Adrenal gland (tissue), 12 donors: ENCODE data around the gene ETF1. TPM values are rescaled to one million over a fixed set of nuclear protein-coding genes. Genes with fewer than 3 reads are reported as not detected.
A peak's percentile ranks its signal among the peaks of the same experiment; 100 is the strongest.

Experiments
- DNase-seq, 7 donors: peaks; one replicate each; pipeline ENCODE4 v3.0.0-alpha.2; 2019 to 2020
- H3K27ac ChIP-seq, 5 donors: fragments of 200-600 bp; sonication (generic) in 4 of 5; 1 replicate in 3 of 5; 2 replicates in 2 of 5; pipeline versions ENCODE4 v1.5.1 to v1.8.0; 2016 to 2020; ENCODE audit warnings: mild to moderate bottlenecking in 1 of 5
- H3K27me3 ChIP-seq: fragments of 200-600 bp; 2 replicates; pipeline ENCODE4 v1.8.0; 2021
- H3K36me3 ChIP-seq, 2 donors: fragments of 200-600 bp; replicated peaks in 1 of 2; 1 replicate in 1 of 2; 2 replicates in 1 of 2; pipeline versions ENCODE4 v1.5.1 to v1.8.0; 2018 to 2022
- H3K4me1 ChIP-seq, 2 donors: fragments of 200-600 bp; replicated peaks in 1 of 2; 1 replicate in 1 of 2; 2 replicates in 1 of 2; pipeline versions ENCODE4 v1.5.1 to v1.8.0; 2018 to 2021
- H3K4me3 ChIP-seq, 4 donors: fragments of 200-600 bp; sonication (generic) in 3 of 4; one replicate each; pipeline ENCODE4 v1.5.1; 2016 to 2018
- H3K9me3 ChIP-seq, 3 donors: fragments of 200-600 bp; sonication (generic) in 1 of 3; replicated peaks in 1 of 3; 1 replicate in 2 of 3; 2 replicates in 1 of 3; pipeline versions ENCODE4 v1.5.1 to v1.8.0; 2016 to 2021
- POLR2A ChIP-seq, 2 donors: fragments of 450-650 bp; IDR thresholded peaks; one replicate each; pipeline ENCODE4 v1.6.1; 2017; ENCODE audit warnings: antibody characterized with exemption in 2 of 2, mild to moderate bottlenecking in 2 of 2, moderate library complexity in 1 of 2
- WGBS, 4 donors: extraction: QIAGEN DNeasy Blood & Tissue Kit in 2 of 4; methylation state at CpG; one replicate each; pipeline versions ENCODE4 v1.1.5 to v1.1.7; 2013 to 2017; 5-methylcytosine and 5-hydroxymethylcytosine counted together
- intact Hi-C, 2 donors: fragments of 100-400 bp; cut with DNase I; formaldehyde crosslinking; loops; one replicate each; pipeline versions ENCODE4 v1.14.1 to v1.15.0; 2022 to 2023
- polyA plus RNA-seq, 3 donors: library from polyadenylated mRNA; stranded (reverse); fragments of 200-250 nt in 2 of 3; fragments of 350-450 nt in 1 of 3; fragmentation: Illumina TruSeq in 1 of 3; extraction: RNeasy Lipid Tissue Mini Kit (QIAGEN cat#74804) in 1 of 3; gene quantifications; one replicate each; pipeline ENCODE4 v1.2.3, GENCODE V29; 2013 to 2014
- total RNA-seq, 9 donors: library from RNA; depleted of rRNA in 4 of 9; stranded (reverse); fragments of >200 nt in 4 of 9; fragments of 120-200 nt in 1 of 9; fragmentation: NEBNext Ultra II Directional in 1 of 9; extraction: Animal tissue kit (Norgen Biotek cat#: 25700) in 1 of 9; gene quantifications; one replicate each; pipeline versions ENCODE4 v1.1.0 to v1.2.4, GENCODE V29; 2013 to 2023
- TF ChIP-seq, protein P1 (sequence below), 6 experiments: fragments of 450-650 bp in 4 of 6; fragments of 200-600 bp in 2 of 6; sonication (generic) in 1 of 6; IDR thresholded peaks; 1 replicate in 5 of 6; 2 replicates in 1 of 6; pipeline versions ENCODE4 v1.5.1 to v1.8.0; 2016 to 2021; ENCODE audit warnings: antibody characterized with exemption in 6 of 6, mild to moderate bottlenecking in 2 of 6, moderate library complexity in 1 of 6
- donor health status: healthy with polysubstance abuse.
- donor health status: Bipolar disorder and iron deficiency.
- donor health status: DM: yes; HTN: yes; CAD: no.
- donor health status: DM: no; HTN: no; CAD: no.
- donor health status: DM: no; HTN: no; CAD: no.
- donor health status: DM: yes; HTN: yes; CAD: no.

ETF1 gene
- total and polyA plus RNA-seq, 12 donors: 25.4 to 178 (median 72.3) TPM

DNA sequence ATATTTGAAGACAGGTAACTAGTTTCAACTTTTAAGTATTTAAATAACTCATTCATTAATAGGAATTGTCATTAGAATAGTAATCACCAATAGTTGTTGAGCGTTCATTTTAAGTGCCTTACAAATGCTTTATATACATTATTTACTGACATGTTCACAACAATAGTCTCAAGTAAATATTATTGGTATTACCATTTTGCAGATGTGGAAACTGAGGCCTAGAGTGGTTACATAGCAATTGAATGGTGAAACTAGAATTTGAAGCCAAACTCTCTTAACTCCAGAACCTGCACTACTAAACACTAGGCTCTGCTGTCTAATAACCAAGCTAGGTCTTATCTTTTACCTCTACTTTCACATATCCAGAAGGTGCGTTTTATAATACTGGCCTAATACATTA, 37.0 kb upstream of the ETF1 start:
- WGBS, 4 donors: 91 to 95% (median 94%) methylated on average over 2 of the region's 2 CpGs
- intact Hi-C loops: loop anchor here in 1 of 2 donors (10.0 kb wide), 1 partner anchor 685 kb away; no protein-coding TSS in a partner anchor
- Histone ChIP-seq H3K27me3 (no peaks in the 10 kb centered on the region), H3K9me3 (no peaks in the 10 kb centered on the region), H3K4me3 (no peak overlapping the region), H3K4me1 (peaks cover 3 to 7% of the 10 kb centered on the region in 2 donors), H3K27ac (no peak overlapping the region), H3K36me3 (no peaks in the 10 kb centered on the region)
- TF ChIP-seq, protein P1, sequence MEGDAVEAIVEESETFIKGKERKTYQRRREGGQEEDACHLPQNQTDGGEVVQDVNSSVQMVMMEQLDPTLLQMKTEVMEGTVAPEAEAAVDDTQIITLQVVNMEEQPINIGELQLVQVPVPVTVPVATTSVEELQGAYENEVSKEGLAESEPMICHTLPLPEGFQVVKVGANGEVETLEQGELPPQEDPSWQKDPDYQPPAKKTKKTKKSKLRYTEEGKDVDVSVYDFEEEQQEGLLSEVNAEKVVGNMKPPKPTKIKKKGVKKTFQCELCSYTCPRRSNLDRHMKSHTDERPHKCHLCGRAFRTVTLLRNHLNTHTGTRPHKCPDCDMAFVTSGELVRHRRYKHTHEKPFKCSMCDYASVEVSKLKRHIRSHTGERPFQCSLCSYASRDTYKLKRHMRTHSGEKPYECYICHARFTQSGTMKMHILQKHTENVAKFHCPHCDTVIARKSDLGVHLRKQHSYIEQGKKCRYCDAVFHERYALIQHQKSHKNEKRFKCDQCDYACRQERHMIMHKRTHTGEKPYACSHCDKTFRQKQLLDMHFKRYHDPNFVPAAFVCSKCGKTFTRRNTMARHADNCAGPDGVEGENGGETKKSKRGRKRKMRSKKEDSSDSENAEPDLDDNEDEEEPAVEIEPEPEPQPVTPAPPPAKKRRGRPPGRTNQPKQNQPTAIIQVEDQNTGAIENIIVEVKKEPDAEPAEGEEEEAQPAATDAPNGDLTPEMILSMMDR (IDR thresholded peaks at IDR 0.05): no peak
- no peak for TF ChIP-seq POLR2A (IDR thresholded peaks at IDR 0.05)
- DNase-seq: no peak

DNA sequence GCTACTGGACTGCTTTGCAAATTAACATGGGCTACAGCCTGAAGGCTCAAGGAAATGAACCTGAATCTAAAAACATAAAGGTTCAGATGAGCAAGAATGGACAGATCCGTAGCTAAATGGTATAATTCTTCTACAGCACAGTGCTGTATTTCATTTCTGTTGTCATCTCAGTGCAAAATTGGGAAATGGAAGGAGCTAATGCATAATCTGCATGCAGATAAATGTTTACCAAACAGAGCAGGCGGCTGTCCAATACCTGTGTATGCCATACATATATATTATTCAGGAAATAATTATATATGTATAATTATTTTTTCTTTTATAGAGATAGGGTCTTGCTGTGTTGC, 36.5 kb upstream of the ETF1 start:
- peaks cover 3 to 7% of the 10 kb centered on the region in 2 donors for H3K4me1 ChIP-seq
- no peaks in the 10 kb centered on the region for H3K9me3 ChIP-seq
- no peak overlapping the region for H3K4me3 ChIP-seq
- intact Hi-C loops: no loop called here
- peak overlapping the region in 1 of 5 donors; percentile 41 for H3K27ac ChIP-seq
- no peak for DNase-seq
- no peaks in the 10 kb centered on the region for H3K27me3 ChIP-seq
- TF ChIP-seq, protein P1 (IDR thresholded peaks at IDR 0.05): peak in 1 of 6 experiments; percentile 3
- no peak for TF ChIP-seq POLR2A (IDR thresholded peaks at IDR 0.05)
- 42 to 54% (median 48%) methylated on average over 2 of the region's 2 CpGs for WGBS, 4 donors
- no peaks in the 10 kb centered on the region for H3K36me3 ChIP-seq

DNA sequence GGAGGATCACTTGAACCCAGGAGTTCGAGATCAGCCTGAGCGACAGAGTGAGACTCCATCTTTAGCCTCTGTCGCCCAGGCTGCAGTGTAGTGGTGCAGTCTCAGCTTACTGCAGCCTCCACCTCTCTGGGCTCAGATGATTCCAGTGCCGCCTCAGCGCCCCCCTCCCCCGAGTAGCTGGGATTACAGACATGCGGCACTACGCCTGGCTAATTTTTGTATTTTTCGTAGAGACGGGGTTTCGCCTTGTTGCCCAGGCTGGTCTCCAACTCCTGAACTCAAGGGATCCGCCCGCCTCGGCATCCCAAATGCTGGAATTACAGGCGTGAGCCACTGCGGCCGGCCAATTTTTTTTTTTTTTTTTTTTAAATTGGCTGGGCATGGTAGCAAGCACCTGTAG, 34.4 kb upstream of the ETF1 start:
- Histone ChIP-seq H3K4me3 (no peak overlapping the region), H3K36me3 (peaks cover 0 to 12% of the 10 kb centered on the region in 2 donors), H3K27ac (no peak overlapping the region), H3K4me1 (peaks cover 10 to 19% of the 10 kb centered on the region in 2 donors), H3K9me3 (no peaks in the 10 kb centered on the region), H3K27me3 (no peaks in the 10 kb centered on the region)
- intact Hi-C loops: no loop called here
- TF ChIP-seq, protein P1 (IDR thresholded peaks at IDR 0.05): no peak
- no peak for TF ChIP-seq POLR2A (IDR thresholded peaks at IDR 0.05)
- WGBS, 4 donors: 90 to 98% (median 97%) methylated on average over 17 of the region's 17 CpGs
- no peak for DNase-seq

DNA sequence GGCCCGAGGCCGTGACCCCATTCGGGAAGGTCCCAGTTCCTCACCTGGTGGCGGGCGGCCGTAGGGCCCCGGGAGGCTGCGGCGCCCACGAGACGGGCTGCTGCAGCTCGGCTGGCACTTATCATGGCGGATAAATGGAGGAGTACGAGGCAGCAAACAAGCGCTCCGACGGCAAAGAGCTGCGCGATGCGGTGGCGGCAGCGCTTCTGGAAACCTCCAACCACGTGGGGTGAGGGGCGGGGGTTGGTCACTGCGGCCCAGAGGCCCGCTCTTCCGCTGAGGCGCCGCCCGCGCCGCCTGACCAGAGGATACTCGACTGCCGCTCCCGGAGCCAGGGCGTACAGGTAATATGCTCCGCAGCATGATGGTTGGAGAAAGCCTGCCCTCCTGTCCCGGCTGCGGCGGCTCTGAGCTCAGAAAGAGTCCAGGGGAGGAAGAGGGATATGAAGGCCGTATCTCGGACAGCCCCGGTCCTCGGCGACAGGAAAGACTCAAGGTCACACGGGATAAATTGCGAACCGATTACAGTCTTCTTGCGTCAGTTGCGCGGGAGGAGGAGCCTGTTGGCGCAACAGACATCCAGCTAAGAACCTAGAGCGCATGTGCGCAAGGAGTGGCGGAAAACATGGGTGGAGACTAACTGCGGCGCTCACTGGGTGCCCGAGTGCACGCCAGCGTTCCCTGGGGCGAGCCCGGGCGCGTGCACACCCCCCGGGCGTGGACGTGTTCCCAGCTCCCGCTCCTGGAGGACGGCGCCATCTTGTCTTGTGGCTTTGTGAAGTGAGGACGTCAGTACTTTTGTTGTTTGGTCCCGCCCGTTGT, 32.4 kb upstream of the ETF1 start, which contains the start of gene HSPA9:
TSS of gene HSPA9 (minus strand) at position 208 of the 822 bp plus-strand sequence. CDS start at position 125, 83 bp downstream.
- Histone ChIP-seq H3K4me3 (peak within 1 kb of the TSS; percentile 76 to 97 (median 84)), H3K27ac (peak within 1 kb of the TSS; percentile 97 to 100 (median 98)), H3K27me3 (no peaks in the 10 kb centered on the region), H3K9me3 (no peaks in the 10 kb centered on the region), H3K36me3 (peaks cover 0 to 32% of the 10 kb centered on the region in 2 donors), H3K4me1 (peaks cover 6 to 19% of the 10 kb centered on the region in 2 donors)
- 0 to 1% (median 0%) methylated on average over 28 to 73 of the region's 73 CpGs for WGBS, 4 donors
- intact Hi-C loops: no loop called here
- peak; percentile 92 to 95 for TF ChIP-seq POLR2A (IDR thresholded peaks at IDR 0.05)
- TF ChIP-seq, protein P1 (IDR thresholded peaks at IDR 0.05): peak in 4 of 6 experiments; percentile 19 to 48 (median 34)
- DNase-seq: peak; percentile 97 to 100 (median 99)
